HEK293 (cell line): ENCODE data around the gene DPYSL4.

Experiments
- CTCF ChIA-PET: fragments of 350-600 bp; formaldehyde crosslinking; extraction: SDS; loops from one replicate; lab custom pipeline; 2021; ENCODE audit warnings: antibody characterized with exemption; lab: Yijun Ruan, JAX
- POLR2A ChIA-PET: fragments of 300-600 bp; formaldehyde crosslinking; extraction: SDS; loops from one replicate; lab custom pipeline; 2020; ENCODE audit warnings: antibody characterized with exemption, inconsistent platforms; lab: Yijun Ruan, JAX
- H3K27ac ChIP-seq: fragments of 200-500 bp; sonication (Bioruptor generic); 2 replicates; pipeline ENCODE4 v1.5.1; 2014; ENCODE audit warnings: low read depth, low read length, control low read depth, inconsistent platforms; ENCODE audit errors: extremely low read depth
- H3K36me3 ChIP-seq, 2 experiments: fragments of 200-500 bp in 1 of 2; sonication (Bioruptor generic) in 1 of 2; 1 replicate in 1 of 2; 2 replicates in 1 of 2; pipeline ENCODE4 v1.5.1; 2014 to 2017; ENCODE audit warnings: inconsistent platforms in 2 of 2, low read length in 2 of 2; ENCODE audit not compliant: control insufficient read depth in 2 of 2, insufficient read depth in 1 of 2
- H3K4me1 ChIP-seq: fragments of 200-500 bp; sonication (Bioruptor generic); 2 replicates; pipeline ENCODE4 v1.5.1; 2014; ENCODE audit warnings: mild to moderate bottlenecking, low read length, inconsistent platforms; ENCODE audit not compliant: control insufficient read depth, insufficient read depth
- H3K4me3 ChIP-seq: 2 replicates; pipeline ENCODE4 v1.5.1; 2011; ENCODE audit warnings: low read depth, mild to moderate bottlenecking, control low read depth, low read length, moderate library complexity
- H3K9me3 ChIP-seq: fragments of 200-500 bp; sonication (Bioruptor generic); 2 replicates; pipeline ENCODE4 v1.5.1; 2014; ENCODE audit warnings: low read depth, low read length, inconsistent platforms; ENCODE audit not compliant: control insufficient read depth, insufficient read depth
- FEZF1 ChIP-seq: fragments of 450-650 bp; formaldehyde crosslinking; IDR thresholded peaks from 2 replicates; pipeline ENCODE4 v1.5.1; 2016; ENCODE audit warnings: missing biosample characterization, missing genetic modification characterization
- GFI1B ChIP-seq: fragments of 450-650 bp; formaldehyde crosslinking; IDR thresholded peaks from 2 replicates; pipeline ENCODE4 v1.5.1; 2016; ENCODE audit warnings: missing biosample characterization, missing genetic modification characterization
- HOXC10 ChIP-seq: sonication (generic); formaldehyde crosslinking; IDR thresholded peaks from 2 replicates; pipeline ENCODE4 v1.8.1; 2023; ENCODE audit warnings: mild to moderate bottlenecking, missing genetic modification reagents
- WT1 ChIP-seq: fragments of 450-650 bp; formaldehyde crosslinking; IDR thresholded peaks from 2 replicates; pipeline ENCODE4 v1.5.1; 2016; ENCODE audit warnings: missing biosample characterization, missing genetic modification characterization
- ZNF121 ChIP-seq: fragments of 450-650 bp; formaldehyde crosslinking; IDR thresholded peaks from 2 replicates; pipeline ENCODE4 v1.5.1; 2016; ENCODE audit warnings: missing biosample characterization, missing genetic modification characterization
- ZNF146 ChIP-seq: fragments of 450-650 bp; formaldehyde crosslinking; IDR thresholded peaks from 2 replicates; pipeline ENCODE4 v1.5.1; 2016; ENCODE audit warnings: missing biosample characterization, missing genetic modification characterization
- ZNF19 ChIP-seq: fragments of 450-650 bp; formaldehyde crosslinking; IDR thresholded peaks from 2 replicates; pipeline ENCODE4; 2016; ENCODE audit warnings: missing biosample characterization, missing genetic modification characterization, low read depth
- ZNF214 ChIP-seq: fragments of 450-650 bp; formaldehyde crosslinking; IDR thresholded peaks from 2 replicates; pipeline ENCODE4 v1.5.1; 2017; ENCODE audit warnings: missing biosample characterization, mild to moderate bottlenecking, missing genetic modification characterization, borderline replicate concordance
- ZNF37A ChIP-seq: fragments of 450-650 bp; IDR thresholded peaks from 2 replicates; pipeline ENCODE4 v1.5.1; 2018; ENCODE audit warnings: missing biosample characterization, missing genetic modification characterization
- ZNF423 ChIP-seq: fragments of 450-650 bp; formaldehyde crosslinking; IDR thresholded peaks from 2 replicates; pipeline ENCODE4 v1.5.1; 2016; ENCODE audit warnings: missing biosample characterization, missing genetic modification characterization
- ZNF521 ChIP-seq: fragments of 450-650 bp; formaldehyde crosslinking; IDR thresholded peaks from 2 replicates; pipeline ENCODE4 v1.5.1; 2017; ENCODE audit warnings: missing biosample characterization, mild to moderate bottlenecking, missing genetic modification characterization
- ZNF555 ChIP-seq: fragments of 450-650 bp; formaldehyde crosslinking; conservative IDR thresholded peaks from 2 replicates; pipeline ENCODE4 v1.5.1; 2017; ENCODE audit warnings: missing biosample characterization, mild to moderate bottlenecking, missing genetic modification characterization, inconsistent platforms
- ZNF792 ChIP-seq: fragments of 450-650 bp; formaldehyde crosslinking; IDR thresholded peaks from 2 replicates; pipeline ENCODE4 v1.5.1; 2016; ENCODE audit warnings: missing biosample characterization, missing genetic modification characterization
- ZSCAN23 ChIP-seq: fragments of 450-650 bp; formaldehyde crosslinking; IDR thresholded peaks from 2 replicates; pipeline ENCODE4 v1.5.1; 2016; ENCODE audit warnings: missing biosample characterization, missing genetic modification characterization
- TF ChIP-seq, protein P1 (sequence below): fragments of 450-650 bp; formaldehyde crosslinking; IDR thresholded peaks from 2 replicates; pipeline ENCODE4 v1.5.1; 2016; ENCODE audit warnings: missing biosample characterization, missing genetic modification characterization
- TF ChIP-seq, protein P2 (sequence below): fragments of 450-650 bp; formaldehyde crosslinking; IDR thresholded peaks from 2 replicates; pipeline ENCODE4 v1.5.1; 2016; ENCODE audit warnings: missing biosample characterization, missing genetic modification characterization
- TF ChIP-seq, protein P3 (sequence below): fragments of 450-650 bp; formaldehyde crosslinking; IDR thresholded peaks from 2 replicates; pipeline ENCODE4 v1.5.1; 2016; ENCODE audit warnings: missing biosample characterization, missing genetic modification characterization

Gene DPYSL4

DNA sequence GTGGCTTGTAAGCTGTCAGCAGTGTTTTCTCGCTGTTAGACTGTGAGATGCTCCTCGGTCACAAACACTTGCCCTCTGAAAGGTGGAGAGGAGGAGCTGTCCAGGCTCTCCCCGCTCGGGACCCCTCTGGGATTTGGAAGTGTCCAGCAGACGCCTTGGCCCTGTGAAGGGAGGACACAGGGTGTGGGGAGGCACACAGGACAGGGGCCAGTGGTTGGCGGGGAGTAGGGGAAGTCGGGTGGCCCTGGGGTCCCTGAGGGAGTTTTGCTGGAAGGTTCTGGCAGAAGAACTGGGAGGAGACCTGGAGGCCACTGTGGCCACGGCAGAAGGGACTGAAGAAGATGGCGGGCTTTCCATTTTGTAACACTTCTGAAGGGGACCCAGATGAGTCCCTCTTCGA, 47.2 kb upstream of the DPYSL4 start:
- no peak overlapping the region for H3K4me3 ChIP-seq
- no peak for TF ChIP-seq ZSCAN23 (tag by site-specific recombination)
- TF ChIP-seq, protein P1, sequence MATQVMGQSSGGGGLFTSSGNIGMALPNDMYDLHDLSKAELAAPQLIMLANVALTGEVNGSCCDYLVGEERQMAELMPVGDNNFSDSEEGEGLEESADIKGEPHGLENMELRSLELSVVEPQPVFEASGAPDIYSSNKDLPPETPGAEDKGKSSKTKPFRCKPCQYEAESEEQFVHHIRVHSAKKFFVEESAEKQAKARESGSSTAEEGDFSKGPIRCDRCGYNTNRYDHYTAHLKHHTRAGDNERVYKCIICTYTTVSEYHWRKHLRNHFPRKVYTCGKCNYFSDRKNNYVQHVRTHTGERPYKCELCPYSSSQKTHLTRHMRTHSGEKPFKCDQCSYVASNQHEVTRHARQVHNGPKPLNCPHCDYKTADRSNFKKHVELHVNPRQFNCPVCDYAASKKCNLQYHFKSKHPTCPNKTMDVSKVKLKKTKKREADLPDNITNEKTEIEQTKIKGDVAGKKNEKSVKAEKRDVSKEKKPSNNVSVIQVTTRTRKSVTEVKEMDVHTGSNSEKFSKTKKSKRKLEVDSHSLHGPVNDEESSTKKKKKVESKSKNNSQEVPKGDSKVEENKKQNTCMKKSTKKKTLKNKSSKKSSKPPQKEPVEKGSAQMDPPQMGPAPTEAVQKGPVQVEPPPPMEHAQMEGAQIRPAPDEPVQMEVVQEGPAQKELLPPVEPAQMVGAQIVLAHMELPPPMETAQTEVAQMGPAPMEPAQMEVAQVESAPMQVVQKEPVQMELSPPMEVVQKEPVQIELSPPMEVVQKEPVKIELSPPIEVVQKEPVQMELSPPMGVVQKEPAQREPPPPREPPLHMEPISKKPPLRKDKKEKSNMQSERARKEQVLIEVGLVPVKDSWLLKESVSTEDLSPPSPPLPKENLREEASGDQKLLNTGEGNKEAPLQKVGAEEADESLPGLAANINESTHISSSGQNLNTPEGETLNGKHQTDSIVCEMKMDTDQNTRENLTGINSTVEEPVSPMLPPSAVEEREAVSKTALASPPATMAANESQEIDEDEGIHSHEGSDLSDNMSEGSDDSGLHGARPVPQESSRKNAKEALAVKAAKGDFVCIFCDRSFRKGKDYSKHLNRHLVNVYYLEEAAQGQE (tag by site-specific recombination), result 0 out of 2 replicates have a peak, but pooled peaks have one; percentile 21
- no peak for TF ChIP-seq WT1 (tag by site-specific recombination)
- H3K9me3 ChIP-seq, result no peaks in the 10 kb centered on the region
- H3K4me1 ChIP-seq, result no peaks in the 10 kb centered on the region
- H3K27ac ChIP-seq, result no peak overlapping the region
- POLR2A ChIA-PET, result no interaction called here
- H3K36me3 ChIP-seq, result no peaks in the 10 kb centered on the region
- CTCF ChIA-PET, result no interaction called here

DNA sequence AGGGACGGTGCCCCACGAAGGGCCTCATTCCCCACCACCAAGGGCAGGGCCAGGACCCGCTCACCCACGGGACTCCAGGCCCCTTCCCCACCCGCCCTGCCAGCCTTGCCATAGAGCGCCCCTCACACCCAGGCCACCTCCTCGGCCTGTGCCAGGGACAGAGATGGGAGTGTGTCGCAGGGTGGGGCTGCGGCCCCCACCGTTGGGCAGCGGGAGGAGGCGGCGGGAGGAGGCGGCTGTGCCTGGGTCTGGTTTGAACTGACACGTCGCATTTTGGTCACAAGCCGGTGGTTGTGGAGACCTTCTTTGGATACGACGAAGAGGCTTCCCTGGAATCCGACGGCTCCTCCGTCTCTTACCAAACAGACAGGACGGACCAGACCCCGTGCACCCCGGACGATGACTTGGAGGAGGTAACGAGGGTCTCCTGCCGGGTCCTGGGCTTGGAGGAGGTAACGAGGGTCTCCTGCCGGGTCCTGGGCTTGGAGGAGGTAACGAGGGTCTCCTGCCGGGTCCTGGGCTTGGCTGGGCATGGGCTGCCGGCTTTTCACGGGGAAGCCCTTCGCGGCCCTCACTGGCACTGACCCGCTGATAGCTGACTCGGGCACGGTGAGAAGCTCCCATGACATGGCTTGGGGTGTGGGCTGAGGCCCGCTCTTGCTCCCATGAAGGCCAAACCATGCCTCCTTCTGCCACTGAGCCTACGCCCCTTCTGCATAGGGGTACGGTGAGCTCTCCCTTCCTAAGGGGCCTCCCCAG, 46.4 kb upstream of the DPYSL4 start:
- Histone ChIP-seq H3K36me3 (no peaks in the 10 kb centered on the region), H3K9me3 (no peaks in the 10 kb centered on the region), H3K4me1 (no peaks in the 10 kb centered on the region), H3K27ac (no peak overlapping the region), H3K4me3 (no peak overlapping the region)
- TF ChIP-seq HOXC10 (CRISPR knock-in tag), result no peak
- TF ChIP-seq, protein P2, sequence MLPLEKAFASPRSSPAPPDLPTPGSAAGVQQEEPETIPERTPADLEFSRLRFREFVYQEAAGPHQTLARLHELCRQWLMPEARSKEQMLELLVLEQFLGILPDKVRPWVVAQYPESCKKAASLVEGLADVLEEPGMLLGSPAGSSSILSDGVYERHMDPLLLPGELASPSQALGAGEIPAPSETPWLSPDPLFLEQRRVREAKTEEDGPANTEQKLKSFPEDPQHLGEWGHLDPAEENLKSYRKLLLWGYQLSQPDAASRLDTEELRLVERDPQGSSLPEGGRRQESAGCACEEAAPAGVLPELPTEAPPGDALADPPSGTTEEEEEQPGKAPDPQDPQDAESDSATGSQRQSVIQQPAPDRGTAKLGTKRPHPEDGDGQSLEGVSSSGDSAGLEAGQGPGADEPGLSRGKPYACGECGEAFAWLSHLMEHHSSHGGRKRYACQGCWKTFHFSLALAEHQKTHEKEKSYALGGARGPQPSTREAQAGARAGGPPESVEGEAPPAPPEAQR (tag by site-specific recombination), result no peak
- TF ChIP-seq ZNF521, result no peak
- no peak for TF ChIP-seq ZNF37A
- no peak for TF ChIP-seq ZNF19 (tag by site-specific recombination)
- TF ChIP-seq ZNF555, result no peak
- TF ChIP-seq, protein P3, sequence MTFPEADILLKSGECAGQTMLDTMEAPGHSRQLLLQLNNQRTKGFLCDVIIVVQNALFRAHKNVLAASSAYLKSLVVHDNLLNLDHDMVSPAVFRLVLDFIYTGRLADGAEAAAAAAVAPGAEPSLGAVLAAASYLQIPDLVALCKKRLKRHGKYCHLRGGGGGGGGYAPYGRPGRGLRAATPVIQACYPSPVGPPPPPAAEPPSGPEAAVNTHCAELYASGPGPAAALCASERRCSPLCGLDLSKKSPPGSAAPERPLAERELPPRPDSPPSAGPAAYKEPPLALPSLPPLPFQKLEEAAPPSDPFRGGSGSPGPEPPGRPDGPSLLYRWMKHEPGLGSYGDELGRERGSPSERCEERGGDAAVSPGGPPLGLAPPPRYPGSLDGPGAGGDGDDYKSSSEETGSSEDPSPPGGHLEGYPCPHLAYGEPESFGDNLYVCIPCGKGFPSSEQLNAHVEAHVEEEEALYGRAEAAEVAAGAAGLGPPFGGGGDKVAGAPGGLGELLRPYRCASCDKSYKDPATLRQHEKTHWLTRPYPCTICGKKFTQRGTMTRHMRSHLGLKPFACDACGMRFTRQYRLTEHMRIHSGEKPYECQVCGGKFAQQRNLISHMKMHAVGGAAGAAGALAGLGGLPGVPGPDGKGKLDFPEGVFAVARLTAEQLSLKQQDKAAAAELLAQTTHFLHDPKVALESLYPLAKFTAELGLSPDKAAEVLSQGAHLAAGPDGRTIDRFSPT (tag by site-specific recombination), result no peak
- TF ChIP-seq GFI1B, result no peak
- no peak for TF ChIP-seq ZNF146
- TF ChIP-seq ZNF423, result no peak
- TF ChIP-seq ZNF214 (tag by site-specific recombination), result no peak
- no peak for TF ChIP-seq ZNF121
- no peak for TF ChIP-seq FEZF1 (tag by site-specific recombination)
- TF ChIP-seq ZNF792, result no peak
- POLR2A ChIA-PET, result no interaction called here
- CTCF ChIA-PET, result interaction anchor here (1.1 kb wide), 1 partner anchor 100 kb away, joined by 3 read pairs; no protein-coding TSS in a partner anchor
